ENCODE results near the gene CDC42BPB.

Gene CDC42BPB

DNA sequence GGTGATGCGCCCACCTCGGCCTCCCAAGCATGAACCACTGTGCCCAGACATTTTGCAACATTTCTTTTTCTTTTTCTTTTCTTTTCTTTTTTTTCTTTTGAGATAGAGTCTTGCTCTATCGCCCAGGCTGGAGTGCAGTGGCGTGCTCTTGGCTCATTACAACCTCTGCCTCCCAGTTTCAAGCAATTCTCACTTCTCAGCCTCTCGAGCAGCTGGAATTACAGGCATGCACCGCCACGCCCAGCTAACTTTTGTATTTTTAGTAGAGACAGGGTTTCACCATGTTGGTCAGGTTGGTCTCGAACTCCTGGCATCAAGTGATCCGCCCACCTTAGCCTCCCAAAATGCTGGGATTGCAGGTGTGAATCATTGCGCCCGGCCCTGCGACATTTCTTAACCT lies 7.6 kb upstream of the CDC42BPB start:
- Histone ChIP-seq H3K4me3 (ENCODE audit: low read depth, low read length) (no peak overlapping the region), H3K4me1 (no peaks in the 10 kb centered on the region; the same call in 1 of the 2 replicates), H3K27me3 (no peaks in the 10 kb centered on the region)

DNA sequence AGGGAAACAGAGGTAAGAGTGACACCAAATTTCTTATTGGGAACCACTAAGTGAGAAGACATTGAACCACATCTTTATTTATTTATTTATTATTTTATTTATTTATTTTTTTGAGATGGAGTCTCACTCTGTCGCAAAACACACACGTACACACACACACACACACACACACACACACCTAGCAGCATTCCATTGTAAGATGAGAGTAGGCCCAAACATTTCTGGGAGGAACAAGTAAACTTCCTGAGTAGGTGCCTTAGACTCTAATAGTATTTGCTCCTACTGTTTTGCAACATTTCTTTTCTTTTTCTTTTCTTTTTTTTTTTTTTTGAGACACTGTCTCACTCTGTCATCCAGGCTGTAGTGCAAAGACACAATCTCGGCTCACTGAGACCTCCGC lies 7.1 kb upstream of the CDC42BPB start:
- no peak for TF ChIP-seq CTCF (IDR thresholded peaks at IDR 0.05; ENCODE audit: low read depth, low read length)
- H3K4me1 ChIP-seq = no peaks in the 10 kb centered on the region; the same call in 1 of the 2 replicates

More for the DNA sequence above, 7.6 kb upstream of the CDC42BPB start:
- no peaks in the 10 kb centered on the region for H3K36me3 ChIP-seq
- DNase-seq = no peak
- no peak for TF ChIP-seq CTCF (IDR thresholded peaks at IDR 0.05; ENCODE audit: low read depth, low read length)
- no peaks in the 10 kb centered on the region for H3K9me3 ChIP-seq

DNA sequence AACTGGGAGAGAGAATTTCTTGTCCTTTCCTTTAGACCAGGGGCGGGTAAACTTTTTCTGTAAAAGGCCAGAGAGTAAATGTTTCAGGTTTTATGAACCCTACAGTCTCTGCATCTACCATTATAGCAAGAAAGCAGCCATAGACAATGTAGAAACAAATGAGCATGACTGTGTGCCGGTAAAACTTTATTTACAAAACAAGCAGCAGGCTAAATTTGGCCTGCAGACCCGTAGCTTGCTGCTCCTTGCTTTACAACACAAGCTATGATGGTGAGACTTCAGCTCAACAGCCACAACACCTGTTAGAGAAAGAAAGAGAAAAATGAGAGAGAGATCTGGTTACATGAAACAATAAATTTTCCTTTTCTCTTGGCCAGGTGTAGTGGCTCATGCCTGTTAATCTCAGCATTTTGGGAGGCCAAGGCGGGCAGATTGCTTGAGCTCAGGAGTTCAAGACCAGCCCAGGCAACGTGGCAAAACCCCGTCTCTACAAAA lies 4.2 kb upstream of the CDC42BPB start:
- no peaks in the 10 kb centered on the region for H3K36me3 ChIP-seq
- H3K4me1 ChIP-seq = no peaks in the 10 kb centered on the region; the same call in 1 of the 2 replicates
- H3K27me3 ChIP-seq = no peaks in the 10 kb centered on the region
- H3K4me3 ChIP-seq (ENCODE audit: low read depth, low read length) = no peak overlapping the region
- no peak for DNase-seq
- no peak for TF ChIP-seq CTCF (IDR thresholded peaks at IDR 0.05; ENCODE audit: low read depth, low read length)
- no peaks in the 10 kb centered on the region for H3K9me3 ChIP-seq

More for the DNA sequence above, 7.1 kb upstream of the CDC42BPB start:
- no peak for DNase-seq
- Histone ChIP-seq H3K27me3 (no peaks in the 10 kb centered on the region), H3K9me3 (no peaks in the 10 kb centered on the region), H3K36me3 (no peaks in the 10 kb centered on the region), H3K4me3 (ENCODE audit: low read depth, low read length) (no peak overlapping the region)

- no peak for DNase-seq
- no peak for TF ChIP-seq CTCF (IDR thresholded peaks at IDR 0.05; ENCODE audit: low read depth, low read length)
- no peak overlapping the region for H3K4me3 ChIP-seq (ENCODE audit: low read depth, low read length)
- H3K27me3 ChIP-seq = no peaks in the 10 kb centered on the region
- H3K36me3 ChIP-seq = no peaks in the 10 kb centered on the region
- no peaks in the 10 kb centered on the region for H3K9me3 ChIP-seq
- H3K4me1 ChIP-seq = no peaks in the 10 kb centered on the region; the same call in 1 of the 2 replicates
Observed at GRCh38 chr14:103059556-103059955, 2.2 kb upstream of the CDC42BPB start.

DNA sequence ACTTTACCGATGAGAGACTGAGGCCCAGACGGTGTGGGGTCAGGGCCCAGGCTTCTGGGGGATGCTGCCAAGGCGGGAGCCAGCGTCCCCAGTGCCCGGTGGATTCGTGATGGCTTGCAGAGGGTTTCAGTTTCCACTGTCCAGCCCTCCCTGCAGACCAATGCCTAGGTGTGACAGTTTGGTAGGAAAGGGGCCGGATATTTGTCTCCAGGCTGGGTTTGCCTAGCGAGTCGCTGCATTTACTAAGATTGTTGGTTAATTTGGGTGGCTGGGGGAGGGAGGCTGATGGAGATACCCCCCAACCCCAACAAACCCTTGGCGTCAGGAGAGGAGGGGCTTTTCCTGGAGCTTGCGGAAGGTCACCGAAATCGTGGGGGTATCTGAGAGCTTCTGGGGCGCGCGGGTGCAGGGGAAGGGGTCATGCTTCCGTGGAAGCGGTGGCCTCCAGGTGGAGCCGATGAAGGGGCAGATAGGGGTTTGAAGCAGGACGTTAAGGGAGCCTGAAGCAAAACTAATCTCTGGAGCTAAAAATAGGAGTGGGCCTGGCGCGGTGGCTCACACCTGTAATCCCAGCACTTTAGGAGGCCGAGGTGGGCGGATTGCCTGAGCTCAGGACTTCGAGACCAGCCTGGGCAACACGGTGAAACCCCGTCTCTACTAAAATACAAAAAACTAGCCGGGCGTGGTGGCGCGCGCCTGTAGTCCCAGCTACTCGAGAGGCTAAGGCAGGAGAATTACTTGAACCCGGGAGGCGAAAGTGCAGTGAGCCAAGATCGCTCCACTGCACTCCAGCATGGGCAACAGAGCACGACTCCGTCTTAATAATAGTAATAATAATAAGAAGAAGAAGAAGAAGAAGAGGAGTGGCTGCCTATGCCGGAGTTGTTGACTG lies 1.1 kb upstream of the CDC42BPB start:
- H3K36me3 ChIP-seq = no peaks in the 10 kb centered on the region; the same call in 1 of the 2 replicates
- TF ChIP-seq CTCF (IDR thresholded peaks at IDR 0.05; ENCODE audit: low read depth, low read length) = no peak
- H3K4me3 ChIP-seq (ENCODE audit: low read depth, low read length) = peak overlapping the region; percentile 80
- no peak for DNase-seq
- H3K9me3 ChIP-seq = no peaks in the 10 kb centered on the region
- no peaks in the 10 kb centered on the region for H3K27me3 ChIP-seq
- no peaks in the 10 kb centered on the region; the same call in 1 of the 2 replicates for H3K4me1 ChIP-seq

- H3K4me1 ChIP-seq = no peaks in the 10 kb centered on the region; the same call in 1 of the 2 replicates
- DNase-seq = peak; percentile 42
- TF ChIP-seq CTCF (IDR thresholded peaks at IDR 0.05; ENCODE audit: low read depth, low read length) = no peak
- no peaks in the 10 kb centered on the region; the same call in 1 of the 2 replicates for H3K36me3 ChIP-seq
- H3K9me3 ChIP-seq = no peaks in the 10 kb centered on the region; the same call in 1 of the 2 replicates
- no peaks in the 10 kb centered on the region for H3K27me3 ChIP-seq
- peak overlapping the region; percentile 76 for H3K4me3 ChIP-seq (ENCODE audit: low read depth, low read length)
Observed at GRCh38 chr14:103057028-103057371, 349 bp downstream of the CDC42BPB start.
